Tibial nerve (tissue), 4 donors: ENCODE results near the gene ANKMY2. TPM values are rescaled to one million over a fixed set of nuclear protein-coding genes. Genes with fewer than 3 reads are reported as not detected.

Source experiments
- DNase-seq, 2 donors: peaks; one replicate each; pipeline ENCODE4 v3.0.0-alpha.2; 2019; ENCODE audit warnings: low spot score in 2 of 2
- H3K27ac ChIP-seq, 4 donors: fragments of 200-600 bp; sonication (generic) in 3 of 4; one replicate each; pipeline ENCODE4 v1.5.1; 2017 to 2019; ENCODE audit warnings: mild to moderate bottlenecking in 1 of 4
- H3K27me3 ChIP-seq, 2 donors: fragments of 200-600 bp; sonication (generic) in 1 of 2; one replicate each; pipeline versions ENCODE4 v1.5.1 to v1.6.0; 2017 to 2019
- H3K36me3 ChIP-seq, 3 donors: fragments of 200-600 bp; sonication (generic); one replicate each; pipeline ENCODE4 v1.5.1; 2018 to 2019
- H3K4me1 ChIP-seq, 4 donors: fragments of 200-600 bp; sonication (generic) in 3 of 4; one replicate each; pipeline ENCODE4 v1.5.1; 2017 to 2019
- H3K4me3 ChIP-seq, 4 donors: fragments of 200-600 bp; sonication (generic) in 3 of 4; one replicate each; pipeline ENCODE4 v1.5.1; 2017 to 2019; ENCODE audit warnings: mild to moderate bottlenecking in 1 of 4, moderate library complexity in 1 of 4
- H3K9me3 ChIP-seq, 4 donors: fragments of 200-600 bp; sonication (generic) in 3 of 4; one replicate each; pipeline ENCODE4 v1.5.1; 2017 to 2019
- CTCF ChIP-seq, 5 experiments: fragments of 200-600 bp in 3 of 5; fragments of 450-650 bp in 2 of 5; sonication (generic) in 3 of 5; IDR thresholded peaks; one replicate each; pipeline ENCODE4 v1.5.1; 2016 to 2019; ENCODE audit warnings: antibody characterized with exemption in 5 of 5, mild to moderate bottlenecking in 3 of 5, moderate library complexity in 2 of 5
- EP300 ChIP-seq, 2 donors: sonication (generic); formaldehyde crosslinking; IDR thresholded peaks; one replicate each; pipeline ENCODE4 v1.6.1; 2017; ENCODE audit warnings: antibody characterized with exemption in 2 of 2, mild to moderate bottlenecking in 1 of 2
- POLR2A ChIP-seq, 2 donors: fragments of 450-650 bp; IDR thresholded peaks; one replicate each; pipeline ENCODE4 v1.6.1; 2017; ENCODE audit warnings: antibody characterized with exemption in 2 of 2, mild to moderate bottlenecking in 2 of 2, moderate library complexity in 2 of 2
- WGBS, 2 donors: methylation state at CpG; one replicate each; pipeline ENCODE4 v1.1.5; 2018; 5-methylcytosine and 5-hydroxymethylcytosine counted together
- total RNA-seq, 4 donors: library from RNA; depleted of rRNA; stranded (reverse); fragments of >200 nt; gene quantifications; one replicate each; pipeline ENCODE4 v1.1.0, GENCODE V29; 2016

ANKMY2 gene
- total RNA-seq, 4 donors from 2014 or later: 10.0 to 15.3 (median 13.7) TPM

- H3K4me1 ChIP-seq: peaks cover 0 to 37% (median 9%) of the 10 kb centered on the region in 4 donors
- H3K4me3 ChIP-seq: no peak overlapping the region
- 79 to 83% methylated on average over 2 of the region's 2 CpGs for WGBS, 2 donors
- no peaks in the 10 kb centered on the region for H3K36me3 ChIP-seq
- H3K9me3 ChIP-seq: no peaks in the 10 kb centered on the region
- DNase-seq: no peak
- no peak overlapping the region for H3K27ac ChIP-seq
- TF ChIP-seq CTCF (IDR thresholded peaks at IDR 0.05) (no peak), POLR2A (IDR thresholded peaks at IDR 0.05) (no peak), EP300 (IDR thresholded peaks at IDR 0.05) (no peak)
- no peaks in the 10 kb centered on the region for H3K27me3 ChIP-seq
Observed at GRCh38 chr7:16652888-16653287, 7.3 kb upstream of the ANKMY2 start.

DNA sequence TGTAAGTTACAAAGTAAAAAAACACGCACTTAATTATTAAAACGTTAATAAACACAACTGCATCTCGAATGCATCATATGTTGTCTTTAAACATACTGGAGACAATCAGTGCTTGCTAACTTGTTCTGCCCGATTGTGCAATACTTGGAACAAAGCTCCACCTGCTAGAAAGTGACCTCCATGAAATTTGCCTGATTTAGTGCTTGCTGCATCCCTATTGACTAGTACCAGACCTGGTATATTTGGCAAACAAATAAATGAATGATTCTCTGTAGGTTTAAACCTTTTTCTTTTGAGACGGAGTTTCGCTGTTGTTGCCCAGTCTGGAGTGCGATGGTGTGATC, 6.7 kb upstream of the ANKMY2 start:
- 86 to 90% methylated on average over 7 of the region's 7 CpGs for WGBS, 2 donors
- TF ChIP-seq EP300 (IDR thresholded peaks at IDR 0.05) (no peak), CTCF (IDR thresholded peaks at IDR 0.05) (no peak), POLR2A (IDR thresholded peaks at IDR 0.05) (no peak)
- no peak overlapping the region for H3K4me3 ChIP-seq
- no peak overlapping the region for H3K27ac ChIP-seq
- no peaks in the 10 kb centered on the region for H3K9me3 ChIP-seq
- DNase-seq: no peak
- H3K27me3 ChIP-seq: no peaks in the 10 kb centered on the region
- no peaks in the 10 kb centered on the region for H3K36me3 ChIP-seq
- H3K4me1 ChIP-seq: peaks cover 0 to 40% (median 14%) of the 10 kb centered on the region in 4 donors

DNA sequence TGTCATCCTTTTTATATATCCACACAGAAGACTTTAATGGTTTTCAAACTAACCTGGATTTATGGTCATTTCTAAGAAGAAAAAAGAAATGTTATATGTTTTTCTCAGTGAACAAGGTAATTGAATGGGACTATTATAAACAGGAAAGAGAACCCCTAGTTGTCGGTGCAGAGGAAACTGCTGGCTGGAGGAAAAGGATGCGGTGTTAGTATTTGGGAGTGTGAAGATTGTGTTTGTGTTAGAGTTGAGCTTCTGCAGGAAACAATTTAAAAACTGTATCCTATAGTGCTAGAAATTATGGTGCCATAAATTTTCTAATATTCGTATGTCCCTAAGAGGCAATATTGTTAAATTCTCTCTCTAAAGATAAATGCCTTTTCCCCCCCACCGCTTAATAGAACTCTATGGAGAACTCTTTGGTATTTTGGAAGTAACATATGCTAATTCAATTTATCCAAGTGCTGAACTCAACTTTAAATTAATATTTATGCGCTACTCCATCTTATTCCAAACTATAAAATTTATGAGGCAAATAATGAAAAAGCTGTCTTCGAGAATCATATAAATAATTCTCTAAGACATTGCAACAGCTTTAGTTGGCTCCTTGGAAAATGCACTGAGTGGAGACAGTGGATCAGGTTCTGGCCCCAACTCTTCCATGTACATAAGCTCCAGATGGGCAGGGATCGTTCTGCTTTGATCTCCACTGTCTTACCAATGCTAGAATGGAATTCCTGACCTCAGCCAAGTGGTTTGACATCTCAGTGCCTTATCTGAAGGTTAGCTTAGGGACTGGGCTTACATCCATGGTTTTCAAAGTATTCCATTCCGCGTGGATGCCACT, 6.1 kb upstream of the ANKMY2 start:
- 62 to 67% methylated on average over 9 of the region's 9 CpGs for WGBS, 2 donors
- no peak overlapping the region for H3K4me3 ChIP-seq

DNA sequence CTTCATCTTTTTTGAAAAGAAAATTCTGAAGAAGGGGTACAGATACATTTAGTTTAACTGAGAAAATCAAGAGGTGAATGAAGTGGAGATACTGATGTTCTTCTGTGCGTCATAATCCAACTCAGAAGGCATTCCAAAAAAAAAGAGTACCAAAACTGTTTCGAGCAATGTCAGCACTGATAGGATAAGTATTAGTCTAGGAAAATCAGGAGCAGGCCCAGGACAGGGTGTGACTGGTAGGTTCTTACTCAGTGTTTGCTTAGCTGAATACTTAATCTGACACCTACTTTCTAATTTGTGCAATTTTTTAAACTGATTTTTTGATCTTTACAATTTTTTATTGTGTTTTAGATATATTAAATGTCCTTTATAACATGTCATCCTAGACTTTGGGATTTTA, 4.7 kb upstream of the ANKMY2 start:
- H3K27ac ChIP-seq: peak overlapping the region in 2 of 4 donors; percentile 15 to 97
- no peaks in the 10 kb centered on the region for H3K36me3 ChIP-seq
- no peak overlapping the region for H3K4me3 ChIP-seq
- no peaks in the 10 kb centered on the region for H3K27me3 ChIP-seq
- 74 to 77% methylated on average over 2 of the region's 2 CpGs for WGBS, 2 donors
- TF ChIP-seq POLR2A (IDR thresholded peaks at IDR 0.05): no peak
- DNase-seq: no peak
- peaks cover 0 to 45% (median 11%) of the 10 kb centered on the region in 4 donors for H3K4me1 ChIP-seq
- H3K9me3 ChIP-seq: no peaks in the 10 kb centered on the region

More for the DNA sequence above, 6.1 kb upstream of the ANKMY2 start:
- Histone ChIP-seq H3K27me3 (no peaks in the 10 kb centered on the region), H3K27ac (peak overlapping the region in 1 of 4 donors; percentile 4), H3K9me3 (no peaks in the 10 kb centered on the region), H3K36me3 (no peaks in the 10 kb centered on the region), H3K4me1 (peaks cover 0 to 45% (median 14%) of the 10 kb centered on the region in 4 donors)
- TF ChIP-seq EP300 (IDR thresholded peaks at IDR 0.05) (no peak), CTCF (IDR thresholded peaks at IDR 0.05) (no peak), POLR2A (IDR thresholded peaks at IDR 0.05) (no peak)
- DNase-seq: no peak

- Histone ChIP-seq H3K27ac (peak overlapping the region in 2 of 4 donors; percentile 97), H3K27me3 (no peaks in the 10 kb centered on the region), H3K36me3 (no peaks in the 10 kb centered on the region), H3K4me3 (no peak overlapping the region), H3K9me3 (no peaks in the 10 kb centered on the region), H3K4me1 (peaks cover 0 to 49% (median 11%) of the 10 kb centered on the region in 4 donors)
- no peak for DNase-seq
- 69 to 78% methylated on average over 1 of the region's 1 CpG for WGBS, 2 donors
- no peak for TF ChIP-seq POLR2A (IDR thresholded peaks at IDR 0.05)
- no peak for TF ChIP-seq EP300 (IDR thresholded peaks at IDR 0.05)
- TF ChIP-seq CTCF (IDR thresholded peaks at IDR 0.05): no peak
Observed at GRCh38 chr7:16649196-16649595, 3.6 kb upstream of the ANKMY2 start.
